Ishikawa (cell line): ENCODE data around the gene VPS54.

ENCODE experiments used
- CEBPB ChIP-seq: IDR thresholded peaks from 2 replicates; pipeline ENCODE4 v1.6.1; 2012
- CREB1 ChIP-seq: IDR thresholded peaks from 2 replicates; pipeline ENCODE4 v1.6.1; 2012; ENCODE audit warnings: low read depth
- EGR1 ChIP-seq: IDR thresholded peaks from 2 replicates; pipeline ENCODE4 v1.6.1; 2012
- EP300 ChIP-seq: IDR thresholded peaks from 2 replicates; pipeline ENCODE4 v1.6.1; 2012; ENCODE audit warnings: borderline replicate concordance
- FOXM1 ChIP-seq: IDR thresholded peaks from 2 replicates; pipeline ENCODE4 v1.6.1; 2012; ENCODE audit warnings: low read depth, borderline replicate concordance
- MAX ChIP-seq: IDR thresholded peaks from 2 replicates; pipeline ENCODE4 v1.6.1; 2012
- NFIC ChIP-seq: IDR thresholded peaks from 2 replicates; pipeline ENCODE4 v1.6.1; 2012
- RAD21 ChIP-seq: IDR thresholded peaks from 2 replicates; pipeline ENCODE4 v1.6.1; 2012; ENCODE audit warnings: low read depth
- REST ChIP-seq: IDR thresholded peaks from 2 replicates; pipeline ENCODE4 v1.6.1; 2012; ENCODE audit warnings: low read depth, mild to moderate bottlenecking
- TAF1 ChIP-seq: IDR thresholded peaks from 2 replicates; pipeline ENCODE4 v1.6.1; 2012; ENCODE audit warnings: low read depth, mild to moderate bottlenecking
- TCF12 ChIP-seq: IDR thresholded peaks from 2 replicates; pipeline ENCODE4 v1.6.1; 2012; ENCODE audit warnings: low read depth
- TEAD4 ChIP-seq: IDR thresholded peaks from 2 replicates; pipeline ENCODE4 v1.6.1; 2012
- USF1 ChIP-seq: IDR thresholded peaks from 2 replicates; pipeline ENCODE4 v1.6.1; 2012
- YY1 ChIP-seq: IDR thresholded peaks from 2 replicates; pipeline ENCODE4 v1.6.1; 2012; ENCODE audit warnings: low read depth
- ZBTB7A ChIP-seq: IDR thresholded peaks from 2 replicates; pipeline ENCODE4 v1.6.1; 2012; ENCODE audit warnings: low read depth

Gene VPS54

GRCh38 chr2:63983986-63984605, 35.1 kb downstream of the VPS54 start:
- no peak for TF ChIP-seq EGR1
- no peak for TF ChIP-seq TAF1
- TF ChIP-seq MAX = no peak
- no peak for TF ChIP-seq YY1
- no peak for TF ChIP-seq NFIC
- no peak for TF ChIP-seq USF1
- no peak for TF ChIP-seq CEBPB
- no peak for TF ChIP-seq REST
- TF ChIP-seq TCF12 = no peak
- TF ChIP-seq CREB1 = no peak
- no peak for TF ChIP-seq EP300
- TF ChIP-seq TEAD4 = no peak
- no peak for TF ChIP-seq FOXM1
- TF ChIP-seq RAD21 = no peak
- no peak for TF ChIP-seq ZBTB7A

GRCh38 chr2:63982335-63982734, 36.9 kb downstream of the VPS54 start:
- TF ChIP-seq FOXM1 = no peak

- TF ChIP-seq ZBTB7A (no peak), TCF12 (no peak), TAF1 (no peak), RAD21 (no peak), FOXM1 (no peak), TEAD4 (no peak), NFIC (no peak), CREB1 (no peak), EP300 (no peak), EGR1 (no peak), CEBPB (no peak), REST (no peak), USF1 (no peak)
Observed at GRCh38 chr2:63981702-63982103, 37.5 kb downstream of the VPS54 start.

- TF ChIP-seq USF1 = no peak
- no peak for TF ChIP-seq CEBPB
- TF ChIP-seq EGR1 = no peak
- TF ChIP-seq FOXM1 = no peak
- no peak for TF ChIP-seq YY1
- TF ChIP-seq TCF12 = no peak
- TF ChIP-seq MAX = no peak
- no peak for TF ChIP-seq CREB1
- no peak for TF ChIP-seq REST
- TF ChIP-seq NFIC = no peak
- no peak for TF ChIP-seq RAD21
- TF ChIP-seq TAF1 = no peak
- TF ChIP-seq ZBTB7A = no peak
- TF ChIP-seq EP300 = no peak
- TF ChIP-seq TEAD4 = no peak
Observed at GRCh38 chr2:63980794-63981193, 38.4 kb downstream of the VPS54 start.
